NCI-H1930 (cell line): Measurements from ENCODE around the gene PCDHA2.
A peak's percentile ranks its signal among the peaks of the same experiment; 100 is the strongest.
"Not testable (repeated sequence)": the region's sequence is repeated elsewhere in the genome, so short reads cannot be mapped to it uniquely, and the experiment has no call there.

Source experiments
- DNase-seq, 2 experiments: peaks; one replicate each; lab custom pipeline; 2025; lab: John Stamatoyannopoulos, UW

Gene PCDHA2

DNA sequence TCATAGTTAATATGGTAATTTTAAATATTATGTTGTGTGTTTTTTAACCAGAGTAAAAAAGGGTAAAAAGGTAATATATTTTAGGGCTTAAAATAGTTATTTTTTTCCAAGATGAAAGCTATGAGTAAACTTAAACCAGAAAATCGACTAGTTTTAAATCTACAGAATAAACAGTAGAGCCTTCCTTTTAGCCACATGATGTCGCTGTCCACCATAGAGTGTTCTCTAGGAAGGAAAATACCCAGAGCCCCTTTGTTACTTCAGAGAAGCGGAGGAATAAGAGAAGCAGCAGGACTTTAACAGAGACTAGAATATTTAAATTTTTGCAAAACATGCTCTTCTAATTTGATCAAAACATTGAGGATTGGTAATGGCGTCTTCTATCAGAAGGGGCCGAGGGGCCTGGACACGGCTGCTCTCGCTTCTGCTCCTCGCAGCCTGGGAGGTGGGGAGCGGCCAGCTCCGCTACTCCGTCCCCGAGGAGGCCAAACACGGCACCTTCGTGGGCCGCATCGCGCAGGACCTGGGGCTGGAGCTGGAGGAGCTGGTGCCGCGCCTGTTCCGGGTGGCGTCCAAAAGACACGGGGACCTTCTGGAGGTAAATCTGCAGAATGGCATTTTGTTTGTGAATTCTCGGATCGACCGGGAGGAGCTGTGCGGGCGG is at the start of gene PCDHA2:
PCDHA2 (plus strand) TSS at position 258 of the 664 bp plus-strand sequence.
- peak; percentile 37 to 42 for DNase-seq

DNA sequence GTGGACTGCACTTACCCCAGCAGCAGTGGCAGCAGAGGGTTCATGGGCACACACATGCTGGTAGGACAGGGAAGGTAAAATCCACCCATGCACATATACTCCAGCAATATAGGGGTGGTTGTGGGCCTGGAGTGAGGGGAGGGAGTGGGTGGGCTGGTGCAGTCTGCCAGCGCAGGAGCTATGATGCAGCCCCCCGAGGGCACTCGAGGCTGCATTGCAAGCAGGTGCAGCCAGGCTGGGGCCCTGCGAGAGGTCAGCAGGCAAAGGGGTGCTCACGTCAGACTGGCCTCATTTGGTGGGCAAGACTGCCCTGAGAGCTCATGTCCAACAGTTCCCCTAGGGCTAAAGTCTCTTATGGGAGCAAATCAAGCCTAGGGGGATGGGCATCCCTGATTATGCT is 41.1 kb upstream of the PCDHA2 start:
- no peak for DNase-seq

DNA sequence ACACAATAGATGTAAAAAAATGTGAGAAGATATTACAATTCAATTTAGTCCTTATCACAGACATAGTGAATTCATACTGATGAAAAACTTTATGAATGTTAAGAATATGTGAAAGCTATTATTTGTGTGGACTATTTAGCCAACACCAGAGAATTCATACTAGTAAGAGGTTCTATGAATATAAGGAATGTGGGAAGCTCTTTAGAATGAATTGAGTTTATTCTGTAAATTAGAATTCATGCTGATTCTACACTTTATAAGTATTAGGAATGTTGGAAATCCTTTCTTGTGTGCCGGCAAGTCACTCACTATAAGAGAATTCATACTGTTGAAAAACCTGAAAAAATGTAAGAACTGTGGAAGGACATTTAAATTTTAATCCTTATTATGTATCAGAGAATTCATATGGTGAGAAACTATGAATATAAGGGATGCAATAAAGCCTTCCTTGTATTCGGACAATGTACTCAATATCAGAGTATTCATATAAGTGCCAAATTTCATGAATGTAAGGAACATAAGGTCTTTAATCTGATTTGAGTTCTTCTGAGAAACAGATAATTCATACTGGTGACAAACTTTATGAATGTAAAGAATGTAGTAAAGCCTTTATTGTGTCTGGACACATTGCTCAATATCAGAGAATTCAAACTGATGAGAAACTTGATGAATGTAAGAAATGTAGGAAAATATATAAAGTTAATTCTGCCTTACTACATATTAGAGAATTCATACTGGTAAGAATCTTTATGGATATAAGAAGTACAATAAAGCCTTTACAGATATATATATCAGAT is 30.3 kb upstream of the PCDHA2 start:
- no peak for DNase-seq

DNA sequence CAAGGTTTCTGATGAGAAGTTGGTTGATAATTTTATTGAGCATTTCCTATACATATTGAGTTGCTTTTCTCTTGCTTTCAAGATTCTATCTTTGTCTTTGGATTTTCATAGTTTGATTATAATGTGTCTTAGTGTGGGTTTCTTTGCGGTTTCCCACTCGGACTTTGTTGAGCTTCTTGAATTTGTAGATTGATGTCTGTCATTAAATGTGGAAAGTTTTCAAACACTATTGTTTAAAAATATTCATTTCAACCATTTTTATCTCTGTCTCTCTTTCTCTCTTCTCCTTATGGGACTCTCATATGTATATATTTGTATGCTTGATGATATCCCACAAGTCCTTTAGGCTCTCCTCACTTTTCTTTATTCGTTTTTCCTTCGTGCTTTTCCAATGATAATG is 27.2 kb upstream of the PCDHA2 start:
- DNase-seq, result no peak

DNA sequence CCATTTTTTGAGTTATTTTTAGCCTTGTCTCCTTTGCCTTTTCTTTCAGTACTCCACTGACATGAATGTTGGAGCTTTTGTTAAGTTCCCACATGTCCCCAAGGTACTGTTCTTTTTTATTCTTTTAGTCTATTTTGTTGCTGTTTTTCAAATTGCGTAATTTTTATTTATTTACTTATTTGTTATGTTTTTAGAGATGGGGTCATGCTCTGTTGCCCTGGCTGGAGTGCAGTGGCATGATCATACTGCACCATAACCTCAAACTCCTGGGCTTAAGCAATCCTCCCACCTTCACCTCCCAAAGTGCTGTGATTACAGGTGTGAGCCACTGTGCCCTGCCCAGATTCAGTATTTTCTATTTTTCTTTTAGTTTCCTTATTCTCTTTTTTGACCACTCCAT is 14.1 kb upstream of the PCDHA2 start:
- no peak for DNase-seq

GRCh38 chr5:140785905-140786686 is 8.6 kb upstream of the PCDHA2 start, which contains the start of gene PCDHA1:
Gene PCDHA1, plus strand, starts transcription at chr5:140786140.
- DNase-seq, result no peak

GRCh38 chr5:140787422-140787821 is 7.2 kb upstream of the PCDHA2 start:
- DNase-seq, result not testable (repeated sequence)

- not testable (repeated sequence) for DNase-seq
Measured at GRCh38 chr5:140787849-140788504, 6.7 kb upstream of the PCDHA2 start.

- no peak for DNase-seq
Measured at GRCh38 chr5:140791089-140791488, 3.6 kb upstream of the PCDHA2 start.

GRCh38 chr5:140795259-140795641 is 598 bp downstream of the PCDHA2 start:
- peak; percentile 36 to 53 for DNase-seq

DNA sequence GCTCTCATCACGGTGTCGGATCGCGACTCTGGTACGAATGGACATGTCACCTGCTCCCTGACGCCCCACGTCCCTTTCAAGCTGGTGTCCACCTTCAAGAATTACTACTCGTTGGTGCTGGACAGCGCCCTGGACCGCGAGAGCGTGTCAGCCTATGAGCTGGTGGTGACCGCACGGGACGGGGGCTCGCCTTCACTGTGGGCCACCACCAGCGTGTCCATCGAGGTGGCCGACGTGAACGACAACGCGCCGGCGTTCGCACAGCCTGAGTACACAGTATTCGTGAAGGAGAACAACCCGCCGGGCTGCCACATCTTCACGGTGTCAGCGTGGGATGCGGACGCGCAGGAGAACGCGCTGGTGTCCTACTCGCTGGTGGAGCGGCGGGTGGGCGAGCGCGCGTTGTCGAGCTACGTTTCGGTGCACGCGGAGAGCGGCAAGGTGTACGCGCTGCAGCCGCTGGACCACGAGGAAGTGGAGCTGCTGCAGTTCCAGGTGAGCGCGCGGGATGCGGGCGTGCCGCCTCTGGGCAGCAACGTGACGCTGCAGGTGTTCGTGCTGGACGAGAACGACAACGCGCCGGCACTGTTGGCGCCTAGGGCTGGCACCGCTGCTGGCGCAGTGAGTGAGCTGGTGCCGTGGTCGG is 1.5 kb downstream of the PCDHA2 start:
- DNase-seq, result not testable (repeated sequence)

DNA sequence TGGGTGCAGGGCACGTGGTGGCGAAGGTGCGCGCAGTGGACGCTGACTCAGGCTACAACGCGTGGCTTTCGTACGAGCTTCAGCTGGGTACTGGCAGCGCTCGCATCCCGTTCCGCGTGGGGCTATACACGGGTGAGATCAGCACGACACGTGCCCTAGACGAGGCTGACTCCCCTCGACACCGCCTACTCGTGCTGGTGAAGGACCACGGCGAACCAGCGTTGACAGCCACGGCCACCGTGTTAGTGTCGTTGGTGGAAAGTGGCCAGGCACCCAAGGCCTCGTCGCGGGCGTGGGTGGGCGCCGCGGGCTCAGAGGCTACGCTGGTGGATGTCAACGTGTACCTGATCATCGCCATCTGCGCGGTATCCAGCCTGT is 2.1 kb downstream of the PCDHA2 start:
- DNase-seq, result no peak

DNA sequence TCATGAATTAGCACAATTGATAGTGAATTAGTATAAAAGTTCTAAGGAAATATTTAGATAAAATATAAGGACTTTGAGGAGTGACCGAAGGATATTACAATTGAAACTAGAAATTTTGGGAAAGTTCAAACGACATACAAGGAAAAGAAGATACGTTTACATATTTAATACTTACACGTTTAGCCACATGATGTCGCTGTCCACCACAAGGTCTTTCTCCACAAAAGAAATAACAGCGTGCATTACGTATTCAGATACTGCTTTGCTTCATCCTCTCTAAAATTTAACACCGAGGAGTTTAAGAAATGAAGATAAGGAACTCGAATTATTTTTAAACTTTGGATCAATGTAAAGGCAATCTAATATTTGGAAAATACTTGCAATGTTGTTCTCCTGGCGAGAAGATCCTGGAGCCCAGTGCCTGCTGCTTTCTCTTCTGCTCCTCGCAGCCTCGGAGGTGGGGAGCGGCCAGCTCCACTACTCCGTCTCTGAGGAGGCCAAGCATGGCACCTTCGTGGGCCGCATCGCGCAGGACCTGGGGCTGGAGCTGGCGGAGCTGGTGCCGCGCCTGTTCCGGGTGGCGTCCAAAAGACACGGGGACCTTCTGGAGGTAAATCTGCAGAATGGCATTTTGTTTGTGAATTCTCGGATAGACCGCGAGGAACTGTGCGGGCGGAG is 6.3 kb downstream of the PCDHA2 start, which contains the start of gene PCDHA3:
PCDHA3 (plus strand) TSS at position 242 of the 678 bp plus-strand sequence.
- no peak for DNase-seq

DNA sequence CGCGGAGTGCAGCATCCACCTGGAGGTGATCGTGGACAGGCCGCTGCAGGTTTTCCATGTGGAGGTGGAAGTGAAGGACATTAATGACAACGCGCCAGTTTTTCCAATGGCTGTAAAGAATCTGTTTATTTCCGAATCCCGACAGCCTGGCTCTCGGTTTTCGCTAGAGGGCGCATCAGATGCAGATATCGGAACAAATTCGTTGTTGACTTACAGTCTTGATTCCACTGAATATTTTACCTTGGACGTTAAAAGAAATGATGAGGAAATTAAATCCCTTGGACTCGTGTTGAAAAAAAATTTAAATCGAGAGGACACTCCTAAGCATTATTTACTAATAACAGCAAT is 6.8 kb downstream of the PCDHA2 start:
- DNase-seq, result no peak

DNA sequence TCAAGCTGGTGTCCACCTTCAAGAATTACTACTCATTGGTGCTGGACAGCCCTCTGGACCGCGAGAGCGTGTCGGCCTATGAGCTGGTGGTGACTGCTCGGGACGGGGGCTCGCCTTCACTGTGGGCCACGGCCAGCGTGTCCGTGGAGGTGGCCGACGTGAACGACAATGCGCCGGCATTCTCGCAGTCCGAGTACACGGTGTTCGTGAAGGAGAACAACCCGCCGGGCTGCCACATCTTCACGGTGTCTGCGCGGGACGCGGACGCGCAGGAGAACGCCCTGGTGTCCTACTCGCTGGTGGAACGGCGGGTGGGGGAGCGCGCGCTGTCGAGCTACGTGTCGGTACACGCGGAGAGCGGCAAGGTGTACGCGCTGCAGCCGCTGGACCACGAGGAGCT is 7.7 kb downstream of the PCDHA2 start:
- not testable (repeated sequence) for DNase-seq

GRCh38 chr5:140802781-140803271 is 8.2 kb downstream of the PCDHA2 start:
- no peak for DNase-seq

DNA sequence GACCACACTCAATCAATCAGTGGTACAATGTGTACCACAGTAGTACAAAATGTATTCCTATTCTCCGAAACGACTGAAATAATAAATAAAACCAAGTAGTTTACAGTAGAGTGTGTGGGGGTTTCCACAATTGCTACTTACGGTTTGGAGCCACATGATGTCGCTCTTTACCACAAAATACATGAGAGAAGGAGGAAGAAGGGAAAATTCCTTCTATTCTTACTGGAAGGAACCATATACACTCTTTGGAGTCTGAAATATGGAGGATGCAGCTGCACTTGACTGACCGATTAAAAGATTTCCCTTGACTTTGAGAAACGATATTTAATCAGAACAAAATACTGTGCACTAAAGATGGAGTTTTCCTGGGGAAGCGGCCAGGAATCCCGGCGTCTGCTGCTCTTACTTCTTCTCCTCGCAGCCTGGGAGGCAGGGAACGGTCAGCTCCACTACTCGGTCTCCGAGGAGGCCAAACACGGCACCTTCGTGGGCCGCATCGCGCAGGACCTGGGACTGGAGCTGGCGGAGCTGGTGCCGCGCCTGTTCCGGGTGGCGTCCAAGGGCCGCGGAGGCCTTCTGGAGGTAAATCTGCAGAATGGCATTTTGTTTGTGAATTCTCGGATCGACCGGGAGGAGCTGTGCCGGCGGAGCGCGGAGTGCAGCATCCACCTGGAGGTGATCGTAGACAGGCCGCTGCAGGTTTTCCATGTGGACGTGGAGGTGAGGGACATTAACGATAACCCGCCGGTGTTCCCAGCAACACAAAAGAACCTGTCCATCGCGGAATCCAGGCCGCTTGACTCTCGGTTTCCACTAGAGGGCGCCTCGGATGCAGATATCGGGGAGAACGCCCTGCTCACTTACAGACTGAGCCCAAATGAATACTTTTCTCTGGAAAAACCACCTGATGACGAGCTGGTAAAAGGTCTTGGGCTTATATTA is 12.5 kb downstream of the PCDHA2 start, which contains the start of gene PCDHA4:
PCDHA4 (plus strand) TSS at position 235 of the 942 bp plus-strand sequence.
- DNase-seq, result no peak

GRCh38 chr5:140808241-140808888 is 13.7 kb downstream of the PCDHA2 start:
- DNase-seq, result not testable (repeated sequence)

- no peak for DNase-seq
Measured at GRCh38 chr5:140808889-140809291, 14.2 kb downstream of the PCDHA2 start.
